KMS-11 (cell line): ENCODE data around the gene ADAMTS19.

Source experiments
- H2AFZ ChIP-seq: fragments of 200-600 bp; sonication (generic); 2 replicates; pipeline ENCODE4 v1.6.1; 2016; ENCODE audit warnings: antibody characterized with exemption, mixed run types, low read depth
- H3K27ac ChIP-seq: fragments of 200-600 bp; sonication (generic); 2 replicates; pipeline ENCODE4 v1.6.1; 2016; ENCODE audit warnings: mild to moderate bottlenecking, mixed run types
- H3K27me3 ChIP-seq: fragments of 200-600 bp; sonication (generic); 2 replicates; pipeline ENCODE4 v1.6.1; 2017; ENCODE audit warnings: mild to moderate bottlenecking, low read depth, mixed run types, moderate library complexity; ENCODE audit not compliant: insufficient read depth
- H3K36me3 ChIP-seq: fragments of 200-600 bp; sonication (generic); 2 replicates; pipeline ENCODE4 v1.6.1; 2017; ENCODE audit warnings: mild to moderate bottlenecking, mixed run types; ENCODE audit not compliant: insufficient read depth
- H3K4me1 ChIP-seq: fragments of 200-600 bp; sonication (generic); 2 replicates; pipeline ENCODE4 v1.6.1; 2016; ENCODE audit warnings: mild to moderate bottlenecking, low read depth, mixed run types; ENCODE audit not compliant: poor library complexity, severe bottlenecking
- H3K4me2 ChIP-seq: fragments of 200-600 bp; sonication (generic); 2 replicates; pipeline ENCODE4 v1.7.0; 2016; ENCODE audit warnings: mild to moderate bottlenecking, mixed run types
- H3K4me3 ChIP-seq: fragments of 200-600 bp; sonication (generic); IDR thresholded peaks from 2 replicates; pipeline ENCODE4 v1.6.1; 2017; ENCODE audit warnings: low read depth, low read length, mixed read lengths; ENCODE audit not compliant: insufficient read depth
- H3K79me2 ChIP-seq: fragments of 200-600 bp; sonication (generic); 2 replicates; pipeline ENCODE4 v1.6.1; 2016; ENCODE audit warnings: low read depth, mixed run types; ENCODE audit not compliant: insufficient read depth
- H3K9ac ChIP-seq: fragments of 200-600 bp; sonication (generic); 2 replicates; pipeline ENCODE4 v1.6.1; 2016; ENCODE audit warnings: mild to moderate bottlenecking, mixed run types
- H4K20me1 ChIP-seq: fragments of 200-600 bp; sonication (generic); 2 replicates; pipeline ENCODE4 v1.6.1; 2016; ENCODE audit warnings: mild to moderate bottlenecking, mixed run types; ENCODE audit not compliant: insufficient read depth
- TF ChIP-seq, protein P1 (sequence below): fragments of 200-600 bp; sonication (generic); conservative IDR thresholded peaks from 2 replicates; pipeline ENCODE4 v1.6.1; 2017; ENCODE audit warnings: low read depth, mild to moderate bottlenecking, antibody characterized with exemption, low read length, moderate library complexity, mixed read lengths

The ADAMTS19 gene

GRCh38 chr5:129445379-129445778, 14.7 kb upstream of the ADAMTS19 start:
- no peak overlapping the region for H2AFZ ChIP-seq
- H3K36me3 ChIP-seq = no peaks in the 10 kb centered on the region
- no peaks in the 10 kb centered on the region for H3K27me3 ChIP-seq
- H3K79me2 ChIP-seq = no peaks in the 10 kb centered on the region
- H3K4me3 ChIP-seq = no peak overlapping the region
- H3K9ac ChIP-seq = no peak overlapping the region
- no peaks in the 10 kb centered on the region for H3K4me1 ChIP-seq
- no peak overlapping the region for H3K27ac ChIP-seq
- H4K20me1 ChIP-seq = no peaks in the 10 kb centered on the region
- H3K4me2 ChIP-seq = no peak overlapping the region
- TF ChIP-seq, protein P1, sequence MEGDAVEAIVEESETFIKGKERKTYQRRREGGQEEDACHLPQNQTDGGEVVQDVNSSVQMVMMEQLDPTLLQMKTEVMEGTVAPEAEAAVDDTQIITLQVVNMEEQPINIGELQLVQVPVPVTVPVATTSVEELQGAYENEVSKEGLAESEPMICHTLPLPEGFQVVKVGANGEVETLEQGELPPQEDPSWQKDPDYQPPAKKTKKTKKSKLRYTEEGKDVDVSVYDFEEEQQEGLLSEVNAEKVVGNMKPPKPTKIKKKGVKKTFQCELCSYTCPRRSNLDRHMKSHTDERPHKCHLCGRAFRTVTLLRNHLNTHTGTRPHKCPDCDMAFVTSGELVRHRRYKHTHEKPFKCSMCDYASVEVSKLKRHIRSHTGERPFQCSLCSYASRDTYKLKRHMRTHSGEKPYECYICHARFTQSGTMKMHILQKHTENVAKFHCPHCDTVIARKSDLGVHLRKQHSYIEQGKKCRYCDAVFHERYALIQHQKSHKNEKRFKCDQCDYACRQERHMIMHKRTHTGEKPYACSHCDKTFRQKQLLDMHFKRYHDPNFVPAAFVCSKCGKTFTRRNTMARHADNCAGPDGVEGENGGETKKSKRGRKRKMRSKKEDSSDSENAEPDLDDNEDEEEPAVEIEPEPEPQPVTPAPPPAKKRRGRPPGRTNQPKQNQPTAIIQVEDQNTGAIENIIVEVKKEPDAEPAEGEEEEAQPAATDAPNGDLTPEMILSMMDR = no peak

GRCh38 chr5:129447968-129448367, 12.1 kb upstream of the ADAMTS19 start:
- no peak overlapping the region for H3K4me2 ChIP-seq
- no peak overlapping the region for H3K4me3 ChIP-seq
- no peaks in the 10 kb centered on the region for H4K20me1 ChIP-seq
- H3K27me3 ChIP-seq = no peaks in the 10 kb centered on the region
- no peak overlapping the region for H2AFZ ChIP-seq
- no peaks in the 10 kb centered on the region for H3K79me2 ChIP-seq
- H3K36me3 ChIP-seq = no peaks in the 10 kb centered on the region
- TF ChIP-seq, protein P1 = no peak
- H3K4me1 ChIP-seq = no peaks in the 10 kb centered on the region
- no peak overlapping the region for H3K9ac ChIP-seq
- no peak overlapping the region for H3K27ac ChIP-seq

DNA sequence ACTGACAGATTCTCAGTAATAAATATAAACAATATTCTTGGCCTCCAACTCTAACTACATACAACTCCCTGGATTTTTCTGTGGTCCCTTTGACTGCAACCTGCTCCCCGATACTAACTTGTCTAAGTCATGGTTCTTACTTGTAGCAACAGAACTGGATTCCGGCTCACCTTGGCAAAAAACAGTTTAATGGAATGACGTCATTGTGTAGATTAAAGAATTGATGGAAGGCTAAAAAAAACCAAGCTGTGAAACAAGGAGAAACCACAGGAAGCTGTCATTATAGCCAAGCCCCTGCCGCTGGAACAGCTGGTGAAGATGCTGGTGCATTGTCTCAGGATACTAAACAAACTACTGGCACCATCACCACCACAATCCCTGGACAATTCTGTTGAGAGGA, 11.4 kb upstream of the ADAMTS19 start:
- H4K20me1 ChIP-seq = no peaks in the 10 kb centered on the region
- TF ChIP-seq, protein P1 = no peak
- H3K36me3 ChIP-seq = no peaks in the 10 kb centered on the region
- H3K4me1 ChIP-seq = no peaks in the 10 kb centered on the region
- no peak overlapping the region for H2AFZ ChIP-seq
- H3K79me2 ChIP-seq = no peaks in the 10 kb centered on the region
- H3K4me3 ChIP-seq = no peak overlapping the region
- no peaks in the 10 kb centered on the region for H3K27me3 ChIP-seq
- no peak overlapping the region for H3K27ac ChIP-seq
- no peak overlapping the region for H3K4me2 ChIP-seq
- no peak overlapping the region for H3K9ac ChIP-seq

DNA sequence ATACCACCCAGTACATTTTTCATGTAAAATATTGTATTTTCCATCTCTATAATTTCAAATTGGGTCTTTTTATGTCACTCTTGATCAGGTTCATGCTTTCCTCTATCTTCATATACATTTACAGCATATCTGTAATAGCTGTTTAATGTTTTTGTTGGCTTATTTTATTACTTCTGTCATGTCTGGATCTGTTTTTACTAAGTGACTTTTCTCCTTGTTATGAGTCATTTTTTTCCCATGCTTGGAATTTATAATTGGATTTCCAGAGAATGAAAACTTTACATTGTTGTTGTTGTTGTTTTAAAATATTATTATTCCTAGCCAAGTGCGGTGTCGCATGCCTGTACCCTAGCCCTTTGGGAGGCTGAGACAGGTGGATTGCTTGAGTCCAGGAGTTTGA, 5.6 kb upstream of the ADAMTS19 start:
- H3K4me3 ChIP-seq = no peak overlapping the region
- H3K4me1 ChIP-seq = no peaks in the 10 kb centered on the region
- H2AFZ ChIP-seq = no peak overlapping the region
- no peak overlapping the region for H3K9ac ChIP-seq
- no peaks in the 10 kb centered on the region for H3K79me2 ChIP-seq
- H4K20me1 ChIP-seq = no peaks in the 10 kb centered on the region
- no peak overlapping the region for H3K27ac ChIP-seq
- TF ChIP-seq, protein P1 = no peak
- H3K4me2 ChIP-seq = no peak overlapping the region
- H3K27me3 ChIP-seq = no peaks in the 10 kb centered on the region
- H3K36me3 ChIP-seq = no peaks in the 10 kb centered on the region

GRCh38 chr5:129459450-129459776, 685 bp upstream of the ADAMTS19 start:
- no peak overlapping the region for H3K4me2 ChIP-seq
- TF ChIP-seq, protein P1 = no peak
- H2AFZ ChIP-seq = no peak overlapping the region
- no peaks in the 10 kb centered on the region for H3K27me3 ChIP-seq
- no peaks in the 10 kb centered on the region for H3K79me2 ChIP-seq
- no peaks in the 10 kb centered on the region for H3K36me3 ChIP-seq
- no peaks in the 10 kb centered on the region for H3K4me1 ChIP-seq
- no peak overlapping the region for H3K4me3 ChIP-seq
- no peak overlapping the region for H3K9ac ChIP-seq
- no peaks in the 10 kb centered on the region for H4K20me1 ChIP-seq
- no peak overlapping the region for H3K27ac ChIP-seq
